ENCODE measurements around the gene LIF.

LIF gene

GRCh38 chr22:30260682-30261081 is 14.1 kb upstream of the LIF start:
- Histone ChIP-seq H3K4me2 (ENCODE audit: insufficient read depth, low read length, poor library complexity, severe bottlenecking) (no peak overlapping the region), H3K36me3 (replicated peaks in 1 of 2; ENCODE audit: control insufficient read depth in 2 of 2, insufficient read depth in 2 of 2, low read length in 2 of 2) (no peaks in the 10 kb centered on the region), H2BK120ac (ENCODE audit: low read depth, low read length) (no peak overlapping the region), H3K27me3 (ENCODE audit: control insufficient read depth in 3 of 3, insufficient read depth in 3 of 3, low read depth in 1 of 3, low read length in 3 of 3) (peaks cover 0 to 8% (median 0%) of the 10 kb centered on the region in 3 experiments), H2AK5ac (ENCODE audit: low read depth, low read length) (peak overlapping the region; percentile 66), H3K27ac (replicated peaks; ENCODE audit: low read length) (no peak overlapping the region), H3K79me1 (ENCODE audit: low read depth, low read length) (no peaks in the 10 kb centered on the region), H3K23ac (ENCODE audit: low read depth, low read length, poor library complexity) (no peak overlapping the region), H3K9me3 (replicated peaks in 1 of 2; ENCODE audit: control insufficient read depth in 2 of 2, insufficient read depth in 1 of 2, low read depth in 1 of 2, low read length in 2 of 2) (peaks cover 0 to 2% of the 10 kb centered on the region in 2 donors), H2BK12ac (ENCODE audit: low read length) (no peak overlapping the region), H3K18ac (ENCODE audit: low read length) (peak overlapping the region; percentile 2), H3K4me1 (ENCODE audit: control insufficient read depth in 2 of 2, insufficient read depth in 1 of 2, low read depth in 1 of 2, low read length in 2 of 2) (peaks cover 3 to 22% of the 10 kb centered on the region in 2 donors), H2BK5ac (ENCODE audit: low read length) (no peak overlapping the region), H4K8ac (ENCODE audit: low read depth, low read length) (no peak overlapping the region), H3K4ac (ENCODE audit: low read length) (no peak overlapping the region), H2AFZ (ENCODE audit: low read length) (no peak overlapping the region), H3K14ac (ENCODE audit: low read length) (no peak overlapping the region), H2BK15ac (ENCODE audit: low read length) (peak overlapping the region; percentile 35), H4K91ac (ENCODE audit: low read depth, low read length, poor library complexity) (no peak overlapping the region), H3K9ac (ENCODE audit: low read depth, low read length, poor library complexity) (no peak overlapping the region), H3K4me3 (ENCODE audit: low read length in 2 of 2) (no peak overlapping the region)
- no CpG with 5 or more reads among the region's 8 CpGs for WGBS, 2 donors (ENCODE audit: extremely low coverage in 2 of 2, insufficient read length in 2 of 2, insufficient replicate concordance in 1 of 2)
- no peak for DNase-seq (ENCODE audit: low spot score)

DNA sequence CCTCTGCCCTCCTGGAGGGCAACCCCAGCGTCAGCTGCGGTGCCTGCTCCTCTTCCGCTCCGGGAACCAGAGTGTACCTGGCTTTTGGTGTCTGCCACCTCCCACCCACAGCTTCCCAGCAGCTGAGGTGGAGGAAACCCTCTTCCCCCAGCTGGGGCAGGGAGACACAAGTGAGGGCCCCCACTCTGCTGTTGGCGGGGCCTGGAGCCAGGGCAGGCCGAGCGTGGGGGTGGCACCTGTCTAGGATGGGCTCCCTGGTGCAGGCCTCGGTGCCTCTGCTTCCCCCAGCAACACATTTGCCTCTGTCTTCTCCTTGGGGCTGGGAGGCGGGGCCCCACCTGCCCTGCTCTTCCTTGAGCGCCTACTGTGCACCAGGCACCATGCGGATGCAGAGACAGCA is 13.7 kb upstream of the LIF start:
- Histone ChIP-seq H3K18ac (ENCODE audit: low read length) (peak overlapping the region; percentile 35), H3K36me3 (replicated peaks in 1 of 2; ENCODE audit: control insufficient read depth in 2 of 2, insufficient read depth in 2 of 2, low read length in 2 of 2) (no peaks in the 10 kb centered on the region), H3K79me1 (ENCODE audit: low read depth, low read length) (no peaks in the 10 kb centered on the region), H3K9ac (ENCODE audit: low read depth, low read length, poor library complexity) (no peak overlapping the region), H2BK15ac (ENCODE audit: low read length) (peak overlapping the region; percentile 35), H3K9me3 (replicated peaks in 1 of 2; ENCODE audit: control insufficient read depth in 2 of 2, insufficient read depth in 1 of 2, low read depth in 1 of 2, low read length in 2 of 2) (peaks cover 0 to 2% of the 10 kb centered on the region in 2 donors), H2AK5ac (ENCODE audit: low read depth, low read length) (peak overlapping the region; percentile 66), H3K4me1 (ENCODE audit: control insufficient read depth in 2 of 2, insufficient read depth in 1 of 2, low read depth in 1 of 2, low read length in 2 of 2) (peaks cover 3 to 22% of the 10 kb centered on the region in 2 donors), H4K91ac (ENCODE audit: low read depth, low read length, poor library complexity) (peak overlapping the region; percentile 56), H2BK5ac (ENCODE audit: low read length) (no peak overlapping the region), H3K27me3 (ENCODE audit: control insufficient read depth in 3 of 3, insufficient read depth in 3 of 3, low read depth in 1 of 3, low read length in 3 of 3) (peaks cover 0 to 8% (median 0%) of the 10 kb centered on the region in 3 experiments), H2BK12ac (ENCODE audit: low read length) (peak overlapping the region; percentile 43), H3K14ac (ENCODE audit: low read length) (no peak overlapping the region), H3K4me3 (ENCODE audit: low read length in 2 of 2) (no peak overlapping the region), H3K23ac (ENCODE audit: low read depth, low read length, poor library complexity) (peak overlapping the region; percentile 38), H3K4ac (ENCODE audit: low read length) (no peak overlapping the region), H2AFZ (ENCODE audit: low read length) (no peak overlapping the region), H3K27ac (replicated peaks; ENCODE audit: low read length) (no peak overlapping the region), H4K8ac (ENCODE audit: low read depth, low read length) (no peak overlapping the region), H2BK120ac (ENCODE audit: low read depth, low read length) (no peak overlapping the region), H3K4me2 (ENCODE audit: insufficient read depth, low read length, poor library complexity, severe bottlenecking) (no peak overlapping the region)
- no peak for DNase-seq (ENCODE audit: low spot score)
- no CpG with 5 or more reads among the region's 11 CpGs for WGBS, 2 donors (ENCODE audit: extremely low coverage in 2 of 2, insufficient read length in 2 of 2, insufficient replicate concordance in 1 of 2)

GRCh38 chr22:30254314-30254713 is 7.8 kb upstream of the LIF start:
- WGBS, 2 donors (ENCODE audit: extremely low coverage in 2 of 2, insufficient read length in 2 of 2, insufficient replicate concordance in 1 of 2): no CpG with 5 or more reads among the region's 6 CpGs
- H3K27ac ChIP-seq (replicated peaks; ENCODE audit: low read length): no peak overlapping the region
- no peak for DNase-seq (ENCODE audit: low spot score)

DNA sequence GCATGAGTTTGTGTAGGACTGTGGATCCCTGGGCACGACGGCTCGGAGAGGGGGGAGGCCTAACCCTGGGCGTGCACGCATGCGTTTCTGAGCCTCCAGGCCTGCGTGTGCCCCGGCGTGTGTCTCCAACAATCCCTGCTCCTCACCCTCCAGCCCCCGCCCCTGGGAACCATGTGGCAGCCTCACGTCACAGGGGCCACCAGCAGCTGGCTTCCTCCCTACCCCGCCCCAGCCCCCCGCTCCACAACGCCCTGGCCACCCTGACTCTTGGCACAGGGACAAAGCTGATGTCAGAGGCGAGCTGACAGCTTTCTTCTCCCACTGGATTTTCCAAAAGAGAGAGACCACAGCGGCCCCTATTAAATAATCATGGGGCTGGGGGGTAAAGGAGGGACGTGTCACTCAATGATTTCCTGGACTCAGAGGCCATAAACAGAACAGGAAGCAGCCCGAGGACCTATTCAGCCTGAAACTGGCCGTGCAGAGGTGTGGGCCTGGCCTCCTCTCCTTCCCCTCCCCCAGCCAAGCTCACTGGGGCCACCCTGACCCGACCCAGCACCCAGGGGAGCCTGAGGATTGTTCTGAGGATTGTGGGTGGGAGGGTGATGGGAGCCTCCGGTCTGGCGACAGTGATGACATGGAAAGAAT is 6.8 kb upstream of the LIF start:
- peak overlapping the region; percentile 79 for H2BK15ac ChIP-seq (ENCODE audit: low read length)
- H2BK12ac ChIP-seq (ENCODE audit: low read length): peak overlapping the region; percentile 78
- peaks cover 3% of the 10 kb centered on the region for H3K79me1 ChIP-seq (ENCODE audit: low read depth, low read length)
- no peaks in the 10 kb centered on the region for H3K9me3 ChIP-seq (replicated peaks in 1 of 2; ENCODE audit: control insufficient read depth in 2 of 2, insufficient read depth in 1 of 2, low read depth in 1 of 2, low read length in 2 of 2)
- WGBS, 2 donors (ENCODE audit: extremely low coverage in 2 of 2, insufficient read length in 2 of 2, insufficient replicate concordance in 1 of 2): no CpG with 5 or more reads among the region's 22 CpGs
- peak overlapping the region; percentile 92 for H2AK5ac ChIP-seq (ENCODE audit: low read depth, low read length)
- no peak overlapping the region for H2BK120ac ChIP-seq (ENCODE audit: low read depth, low read length)
- H2BK5ac ChIP-seq (ENCODE audit: low read length): peak overlapping the region; percentile 58
- H2AFZ ChIP-seq (ENCODE audit: low read length): peak overlapping the region; percentile 74
- peak overlapping the region; percentile 12 for H3K14ac ChIP-seq (ENCODE audit: low read length)
- no peak for DNase-seq (ENCODE audit: low spot score)
- peak overlapping the region; percentile 70 for H4K8ac ChIP-seq (ENCODE audit: low read depth, low read length)
- peak overlapping the region; percentile 4 for H4K91ac ChIP-seq (ENCODE audit: low read depth, low read length, poor library complexity)
- peak overlapping the region in 1 of 2 donors; percentile 59 for H3K4me3 ChIP-seq (ENCODE audit: low read length in 2 of 2)
- peak overlapping the region; percentile 11 for H3K23ac ChIP-seq (ENCODE audit: low read depth, low read length, poor library complexity)
- H3K27me3 ChIP-seq (ENCODE audit: control insufficient read depth in 3 of 3, insufficient read depth in 3 of 3, low read depth in 1 of 3, low read length in 3 of 3): no peaks in the 10 kb centered on the region
- H3K4me1 ChIP-seq (ENCODE audit: control insufficient read depth in 2 of 2, insufficient read depth in 1 of 2, low read depth in 1 of 2, low read length in 2 of 2): peaks cover 19 to 36% of the 10 kb centered on the region in 2 donors
- H3K27ac ChIP-seq (replicated peaks; ENCODE audit: low read length): no peak overlapping the region
- H3K36me3 ChIP-seq (replicated peaks in 1 of 2; ENCODE audit: control insufficient read depth in 2 of 2, insufficient read depth in 2 of 2, low read length in 2 of 2): no peaks in the 10 kb centered on the region
- H3K18ac ChIP-seq (ENCODE audit: low read length): peak overlapping the region; percentile 87
- H3K4me2 ChIP-seq (ENCODE audit: insufficient read depth, low read length, poor library complexity, severe bottlenecking): no peak overlapping the region
- H3K4ac ChIP-seq (ENCODE audit: low read length): peak overlapping the region; percentile 90
- H3K9ac ChIP-seq (ENCODE audit: low read depth, low read length, poor library complexity): peak overlapping the region; percentile 26

More at GRCh38 chr22:30254314-30254713, 7.8 kb upstream of the LIF start:
- Histone ChIP-seq H3K23ac (ENCODE audit: low read depth, low read length, poor library complexity) (no peak overlapping the region), H2BK15ac (ENCODE audit: low read length) (no peak overlapping the region), H4K8ac (ENCODE audit: low read depth, low read length) (no peak overlapping the region), H3K14ac (ENCODE audit: low read length) (no peak overlapping the region), H2AK5ac (ENCODE audit: low read depth, low read length) (peak overlapping the region; percentile 4), H3K4ac (ENCODE audit: low read length) (no peak overlapping the region), H3K18ac (ENCODE audit: low read length) (no peak overlapping the region), H3K4me3 (ENCODE audit: low read length in 2 of 2) (no peak overlapping the region), H3K79me1 (ENCODE audit: low read depth, low read length) (peaks cover 3% of the 10 kb centered on the region), H2AFZ (ENCODE audit: low read length) (peak overlapping the region; percentile 48), H4K91ac (ENCODE audit: low read depth, low read length, poor library complexity) (no peak overlapping the region), H3K27me3 (ENCODE audit: control insufficient read depth in 3 of 3, insufficient read depth in 3 of 3, low read depth in 1 of 3, low read length in 3 of 3) (no peaks in the 10 kb centered on the region), H2BK120ac (ENCODE audit: low read depth, low read length) (no peak overlapping the region), H3K9ac (ENCODE audit: low read depth, low read length, poor library complexity) (no peak overlapping the region), H2BK5ac (ENCODE audit: low read length) (peak overlapping the region; percentile 0), H2BK12ac (ENCODE audit: low read length) (no peak overlapping the region), H3K9me3 (replicated peaks in 1 of 2; ENCODE audit: control insufficient read depth in 2 of 2, insufficient read depth in 1 of 2, low read depth in 1 of 2, low read length in 2 of 2) (no peaks in the 10 kb centered on the region), H3K4me1 (ENCODE audit: control insufficient read depth in 2 of 2, insufficient read depth in 1 of 2, low read depth in 1 of 2, low read length in 2 of 2) (peaks cover 11 to 32% of the 10 kb centered on the region in 2 donors), H3K36me3 (replicated peaks in 1 of 2; ENCODE audit: control insufficient read depth in 2 of 2, insufficient read depth in 2 of 2, low read length in 2 of 2) (no peaks in the 10 kb centered on the region), H3K4me2 (ENCODE audit: insufficient read depth, low read length, poor library complexity, severe bottlenecking) (no peak overlapping the region)

Measured in neuronal stem cell (in vitro differentiated cells).